ENCODE results near the gene CFAP90.
A peak's percentile ranks its signal among the peaks of the same experiment; 100 is the strongest.

CFAP90 gene

DNA sequence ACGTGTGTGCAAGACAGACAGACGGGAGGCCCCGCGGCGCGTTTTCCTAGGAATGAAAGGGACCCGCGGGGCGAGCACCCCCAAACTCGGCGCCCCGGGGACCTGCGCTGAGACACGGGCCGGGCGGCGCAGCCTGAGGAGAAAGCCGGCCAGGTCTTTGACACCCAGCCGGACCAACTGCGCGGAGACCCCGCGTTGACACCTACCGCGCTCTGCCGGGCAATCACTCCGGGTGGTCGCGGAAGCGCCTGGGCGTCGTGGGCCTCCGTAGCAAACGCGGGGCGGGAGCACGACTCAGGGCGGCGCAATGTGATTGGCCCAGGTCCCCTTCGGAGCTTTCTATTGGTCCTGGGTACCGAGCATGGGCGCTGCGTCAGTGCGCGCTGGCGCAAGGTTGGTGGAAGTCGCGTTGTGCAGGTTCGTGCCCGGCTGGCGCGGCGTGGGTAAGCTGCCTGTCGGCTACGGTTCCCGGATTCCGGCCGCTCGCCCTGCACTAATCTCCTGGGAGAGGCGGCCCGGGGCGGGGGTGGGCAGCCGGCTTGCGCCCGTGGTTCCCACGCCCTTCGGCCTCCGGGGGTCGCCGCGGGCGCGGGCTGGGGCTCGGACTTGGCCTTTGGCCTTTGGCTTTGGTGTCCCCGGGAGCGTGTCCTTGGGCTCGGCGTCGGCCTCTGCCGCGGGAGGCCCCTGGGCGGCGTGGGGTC lies 18.0 kb upstream of the CFAP90 start, which contains the start of the genes FASTKD3 and MTRR:
Gene FASTKD3 (minus strand): TSS at position 259 of the 701 bp plus-strand sequence. CDS start 948 bp downstream, outside the sequence.
Gene MTRR (plus strand): TSS at position 376 of the 701 bp plus-strand sequence. CDS start 1,647 bp downstream, outside the sequence.
- H3K4me3 ChIP-seq (ENCODE audit: low read length), result peak within 1 kb of the TSS; percentile 62
- peak; percentile 95 for DNase-seq (ENCODE audit: low read depth)
- TF ChIP-seq, protein P1, sequence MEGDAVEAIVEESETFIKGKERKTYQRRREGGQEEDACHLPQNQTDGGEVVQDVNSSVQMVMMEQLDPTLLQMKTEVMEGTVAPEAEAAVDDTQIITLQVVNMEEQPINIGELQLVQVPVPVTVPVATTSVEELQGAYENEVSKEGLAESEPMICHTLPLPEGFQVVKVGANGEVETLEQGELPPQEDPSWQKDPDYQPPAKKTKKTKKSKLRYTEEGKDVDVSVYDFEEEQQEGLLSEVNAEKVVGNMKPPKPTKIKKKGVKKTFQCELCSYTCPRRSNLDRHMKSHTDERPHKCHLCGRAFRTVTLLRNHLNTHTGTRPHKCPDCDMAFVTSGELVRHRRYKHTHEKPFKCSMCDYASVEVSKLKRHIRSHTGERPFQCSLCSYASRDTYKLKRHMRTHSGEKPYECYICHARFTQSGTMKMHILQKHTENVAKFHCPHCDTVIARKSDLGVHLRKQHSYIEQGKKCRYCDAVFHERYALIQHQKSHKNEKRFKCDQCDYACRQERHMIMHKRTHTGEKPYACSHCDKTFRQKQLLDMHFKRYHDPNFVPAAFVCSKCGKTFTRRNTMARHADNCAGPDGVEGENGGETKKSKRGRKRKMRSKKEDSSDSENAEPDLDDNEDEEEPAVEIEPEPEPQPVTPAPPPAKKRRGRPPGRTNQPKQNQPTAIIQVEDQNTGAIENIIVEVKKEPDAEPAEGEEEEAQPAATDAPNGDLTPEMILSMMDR (IDR thresholded peaks at IDR 0.05; ENCODE audit: insufficient read depth, low read depth, low read length, missing control alignments), result no peak

DNA sequence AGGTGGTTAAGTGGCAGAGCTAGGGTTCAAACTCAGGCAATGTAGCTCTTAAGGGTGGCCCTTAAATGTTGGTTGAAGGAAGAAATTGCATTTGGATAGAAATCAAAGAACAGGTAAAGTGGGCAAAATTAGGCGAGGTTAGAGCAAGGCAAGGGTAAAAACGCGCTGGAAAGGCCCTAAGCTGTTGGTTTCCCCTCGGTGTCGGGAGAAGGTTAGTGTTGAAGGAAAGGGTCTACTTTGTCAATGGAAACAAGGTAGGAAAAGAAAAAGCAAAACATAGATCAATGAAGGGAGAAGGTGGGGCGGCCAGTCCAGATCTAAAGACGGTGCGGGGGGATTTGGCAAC lies 17.5 kb upstream of the CFAP90 start:
- peak overlapping the region; percentile 62 for H3K4me3 ChIP-seq (ENCODE audit: low read length)
- DNase-seq (ENCODE audit: low read depth), result no peak
- TF ChIP-seq, protein P1 (IDR thresholded peaks at IDR 0.05; ENCODE audit: insufficient read depth, low read depth, low read length, missing control alignments), result no peak

DNA sequence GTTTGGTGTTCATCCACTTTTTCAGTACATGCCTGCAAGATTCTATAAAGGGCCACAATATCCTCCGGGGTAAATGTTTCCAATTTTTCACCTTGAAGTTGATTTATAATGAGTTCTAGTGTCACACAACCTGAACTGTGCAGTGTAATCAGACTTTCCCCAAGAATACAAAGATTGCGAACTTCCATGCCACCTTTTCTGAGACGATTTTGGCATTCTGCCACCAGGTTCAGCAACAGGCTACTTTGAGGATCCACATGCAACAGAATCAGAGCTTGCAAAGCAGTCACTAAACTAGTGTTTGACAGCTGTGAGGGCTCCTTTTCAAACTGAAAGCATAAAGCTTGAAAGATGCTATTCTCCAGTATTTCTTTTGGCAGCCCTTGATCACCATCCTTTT lies 16.3 kb upstream of the CFAP90 start:
- no peak overlapping the region for H3K4me3 ChIP-seq (ENCODE audit: low read length)
- no peak for DNase-seq (ENCODE audit: low read depth)
- TF ChIP-seq, protein P1 (IDR thresholded peaks at IDR 0.05; ENCODE audit: insufficient read depth, low read depth, low read length, missing control alignments), result no peak

DNA sequence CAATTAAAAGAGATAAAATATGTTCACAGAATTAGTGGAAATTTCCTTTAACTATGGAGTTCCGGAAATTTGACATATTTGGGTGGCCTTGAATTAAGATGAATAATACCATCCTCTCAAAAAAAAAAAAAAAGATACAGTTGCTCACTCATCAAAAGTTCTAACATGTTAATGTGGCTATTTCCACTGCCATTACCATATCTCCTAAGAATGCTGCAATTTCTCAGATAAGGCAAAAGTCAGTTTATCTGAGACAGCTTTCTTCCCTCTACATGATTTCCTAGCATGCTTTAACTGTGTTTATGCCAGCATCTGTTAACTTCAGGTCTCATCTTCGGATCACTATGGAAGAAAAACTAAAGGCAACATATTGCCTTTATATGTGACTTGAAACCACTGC lies 15.3 kb upstream of the CFAP90 start:
- TF ChIP-seq, protein P1 (IDR thresholded peaks at IDR 0.05; ENCODE audit: insufficient read depth, low read depth, low read length, missing control alignments), result no peak
- H3K4me3 ChIP-seq (ENCODE audit: low read length), result no peak overlapping the region
- DNase-seq (ENCODE audit: low read depth), result no peak

DNA sequence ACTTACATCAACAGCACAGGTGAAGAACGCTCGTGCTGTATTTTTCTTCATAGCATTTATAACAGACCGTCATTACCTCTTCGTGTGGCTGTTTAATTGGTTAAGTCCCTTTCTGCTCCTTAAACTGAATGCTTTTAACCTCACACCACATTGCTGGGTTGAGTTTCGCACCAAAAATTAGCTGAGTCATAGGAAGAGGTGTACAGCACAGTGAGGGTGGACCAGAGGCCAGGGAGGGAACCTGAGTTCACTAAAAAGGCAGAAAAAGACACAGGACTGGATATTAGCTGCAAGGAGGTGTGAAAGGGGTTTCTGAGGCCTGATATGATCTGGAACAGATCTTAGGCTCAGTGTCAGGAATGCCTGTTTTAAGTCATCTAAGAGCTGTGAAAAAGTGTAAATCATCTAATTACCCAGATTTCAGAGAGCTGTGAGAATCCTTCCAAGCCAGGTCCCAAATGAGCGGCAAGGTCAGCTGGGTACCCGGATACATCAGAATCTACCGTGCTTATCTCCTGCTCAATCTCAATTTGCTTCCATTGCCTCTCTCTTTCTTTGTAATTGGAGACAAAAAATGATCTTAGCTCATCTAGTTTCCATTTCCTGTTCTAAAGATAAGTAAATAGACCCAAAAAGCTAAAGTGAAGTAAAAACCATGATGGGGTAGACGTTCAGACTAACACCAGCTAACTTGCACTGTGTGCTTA lies 7.1 kb upstream of the CFAP90 start:
- no peak for DNase-seq (ENCODE audit: low read depth)
- no peak overlapping the region for H3K4me3 ChIP-seq (ENCODE audit: low read length)
- TF ChIP-seq, protein P1 (IDR thresholded peaks at IDR 0.05; ENCODE audit: insufficient read depth, low read depth, low read length, missing control alignments), result no peak

DNA sequence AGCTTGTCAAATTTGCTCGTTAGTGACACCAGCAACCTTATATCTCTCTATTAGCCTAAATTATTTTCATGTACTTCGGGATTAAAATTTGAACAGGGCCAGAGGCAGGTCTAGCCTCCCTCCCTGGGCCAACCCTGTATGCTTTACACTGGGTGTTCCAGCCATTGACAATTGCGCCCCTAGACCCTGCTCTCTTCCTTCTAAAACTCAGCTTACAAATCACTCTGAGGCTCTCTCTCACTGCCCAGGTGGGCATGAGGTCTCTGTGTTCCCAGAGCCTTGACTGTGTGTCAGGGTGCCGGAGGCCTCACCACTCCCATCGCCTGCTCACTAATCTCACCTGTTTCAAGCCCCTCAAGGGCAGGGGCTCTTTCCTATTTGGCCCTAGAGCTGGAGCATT lies 6.4 kb upstream of the CFAP90 start:
- no peak for DNase-seq (ENCODE audit: low read depth)
- TF ChIP-seq, protein P1 (IDR thresholded peaks at IDR 0.05; ENCODE audit: insufficient read depth, low read depth, low read length, missing control alignments), result no peak
- H3K4me3 ChIP-seq (ENCODE audit: low read length), result no peak overlapping the region

Measured in epithelial cell of esophagus (primary cell).